D341Med (cell line): Measurements from ENCODE around the gene VAV2.

Experiments used
- DNase-seq: peaks from one replicate; pipeline ENCODE4 v3.0.0; 2012; ENCODE audit warnings: low spot score

VAV2 gene

GRCh38 chr9:133980864-133981588 lies 11.1 kb downstream of the VAV2 start:
- DNase-seq: no peak

DNA sequence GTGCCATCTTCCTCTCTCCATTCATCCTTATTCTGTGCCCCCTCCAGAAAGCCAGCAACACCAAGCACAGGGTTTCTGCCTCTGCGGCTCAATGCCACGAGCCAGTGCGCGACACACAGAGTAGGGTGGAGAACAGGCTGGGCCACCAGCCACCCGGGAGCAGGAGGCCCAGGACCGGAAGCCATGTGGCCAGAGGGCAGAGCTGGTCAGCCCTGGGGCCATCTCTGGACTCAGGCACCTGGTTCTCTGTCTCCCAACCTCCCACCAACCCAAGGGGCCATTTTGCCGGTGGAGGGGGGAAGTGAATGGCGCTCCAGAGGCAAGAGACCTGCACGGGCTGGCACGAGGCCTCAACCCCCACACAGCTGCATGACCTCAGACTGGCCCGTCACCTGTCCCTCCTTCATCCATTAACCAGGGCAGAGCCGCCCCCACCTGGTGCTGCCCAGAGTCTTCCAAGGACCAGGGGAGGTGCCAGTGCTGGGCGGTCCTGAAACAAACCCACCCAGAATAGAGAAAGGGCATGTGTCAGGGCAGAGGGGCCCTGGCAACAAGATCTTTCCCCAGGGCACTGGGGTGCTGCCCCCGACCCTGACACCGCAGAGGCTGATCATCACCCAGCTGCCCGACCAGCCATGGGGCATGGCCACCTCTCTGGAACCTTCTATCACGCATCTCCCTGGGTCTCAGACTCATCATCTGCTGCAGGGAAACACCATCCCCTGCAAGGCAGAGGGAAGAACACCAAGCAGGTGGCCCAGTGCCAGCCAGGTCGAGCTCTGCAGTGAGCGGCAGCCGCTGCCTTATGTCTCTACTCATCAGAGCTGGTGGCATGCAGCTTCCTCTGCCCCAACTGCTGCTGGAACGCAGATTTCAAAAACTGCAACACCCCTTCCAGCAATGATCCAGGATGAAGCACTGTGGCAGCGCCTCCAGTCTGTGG lies 11.9 kb downstream of the VAV2 start:
- no peak for DNase-seq

DNA sequence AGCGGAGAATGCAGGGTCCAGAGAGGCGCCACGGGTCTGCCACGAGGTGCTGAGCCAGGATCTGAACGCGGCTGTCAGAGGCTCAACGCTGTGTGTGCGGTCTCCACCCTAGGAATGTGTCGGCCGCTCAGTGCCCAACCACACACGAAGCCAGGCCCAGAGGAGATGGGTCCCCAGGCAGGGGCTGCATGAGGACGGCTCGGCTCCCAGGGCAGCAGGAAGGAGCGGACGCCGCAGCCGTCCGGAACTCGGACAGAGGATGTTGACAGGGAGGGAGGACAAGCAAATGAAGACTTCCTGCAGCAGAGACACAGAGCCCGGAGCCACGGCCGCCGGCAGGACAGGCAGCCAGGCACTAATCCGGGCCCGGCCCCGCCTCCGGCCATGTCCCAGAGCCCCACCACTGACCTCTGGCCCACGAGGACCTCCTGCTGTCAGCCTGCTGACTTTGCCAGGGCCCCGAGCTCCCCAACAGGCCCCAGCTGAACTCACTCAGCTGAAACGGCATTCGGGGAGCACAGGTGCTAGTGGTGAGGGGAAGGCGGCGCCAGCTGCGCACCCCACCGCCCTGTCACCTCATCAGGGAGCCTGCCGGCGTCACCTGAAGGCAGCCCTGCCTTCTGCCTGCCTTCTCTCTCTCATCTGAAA lies 12.7 kb downstream of the VAV2 start:
- DNase-seq: no peak

DNA sequence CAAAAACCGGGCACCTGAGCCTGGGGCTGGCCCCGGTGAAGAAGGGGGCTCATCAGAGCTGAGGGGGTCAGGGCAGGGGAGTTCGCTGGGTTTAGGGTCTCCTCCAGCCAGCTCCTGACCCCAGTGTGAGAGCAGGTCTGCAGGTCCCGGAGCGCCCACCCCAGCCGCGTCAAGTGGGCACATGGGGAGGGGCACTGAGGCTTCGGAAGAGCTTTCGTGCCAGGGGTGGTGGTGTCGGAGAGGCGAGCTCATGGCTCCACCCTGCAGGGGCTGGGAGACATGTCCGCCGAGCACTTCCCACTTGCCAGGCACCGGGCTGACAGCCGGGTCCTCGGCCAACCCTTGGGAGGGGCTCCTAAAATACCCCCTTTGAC lies 13.2 kb downstream of the VAV2 start:
- DNase-seq: no peak

DNA sequence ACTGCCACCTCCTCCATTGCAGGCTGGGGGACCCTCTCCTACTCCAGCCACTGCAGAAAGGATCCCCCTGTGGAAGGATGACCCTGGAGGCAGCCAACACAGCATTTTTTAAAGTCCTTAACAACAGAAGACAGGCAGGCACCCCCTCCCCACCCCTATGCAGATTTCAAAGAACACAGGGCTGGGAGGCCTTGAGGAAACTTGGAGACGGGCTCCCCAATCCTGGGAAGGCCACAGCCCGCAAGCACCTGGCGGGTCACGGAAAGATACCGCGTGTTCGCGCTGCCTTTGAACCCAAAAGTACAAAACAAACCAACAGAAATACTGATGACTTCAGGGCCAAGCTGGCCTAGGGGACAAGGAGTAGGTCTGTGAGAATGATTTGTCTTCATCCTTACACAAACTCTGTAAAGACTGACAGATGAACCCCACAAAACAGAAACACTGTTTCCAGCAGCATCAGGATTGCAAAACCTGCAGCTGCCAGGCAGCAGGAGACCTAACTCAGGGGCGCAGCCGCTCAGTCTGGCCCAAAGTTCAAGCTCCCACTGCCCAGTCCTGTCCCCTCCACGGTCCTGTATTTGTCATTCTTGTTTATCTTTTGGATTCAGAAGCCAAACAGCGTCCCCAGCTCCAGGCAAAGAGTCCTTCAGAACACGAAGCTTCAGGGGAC lies 13.8 kb downstream of the VAV2 start:
- DNase-seq: no peak

DNA sequence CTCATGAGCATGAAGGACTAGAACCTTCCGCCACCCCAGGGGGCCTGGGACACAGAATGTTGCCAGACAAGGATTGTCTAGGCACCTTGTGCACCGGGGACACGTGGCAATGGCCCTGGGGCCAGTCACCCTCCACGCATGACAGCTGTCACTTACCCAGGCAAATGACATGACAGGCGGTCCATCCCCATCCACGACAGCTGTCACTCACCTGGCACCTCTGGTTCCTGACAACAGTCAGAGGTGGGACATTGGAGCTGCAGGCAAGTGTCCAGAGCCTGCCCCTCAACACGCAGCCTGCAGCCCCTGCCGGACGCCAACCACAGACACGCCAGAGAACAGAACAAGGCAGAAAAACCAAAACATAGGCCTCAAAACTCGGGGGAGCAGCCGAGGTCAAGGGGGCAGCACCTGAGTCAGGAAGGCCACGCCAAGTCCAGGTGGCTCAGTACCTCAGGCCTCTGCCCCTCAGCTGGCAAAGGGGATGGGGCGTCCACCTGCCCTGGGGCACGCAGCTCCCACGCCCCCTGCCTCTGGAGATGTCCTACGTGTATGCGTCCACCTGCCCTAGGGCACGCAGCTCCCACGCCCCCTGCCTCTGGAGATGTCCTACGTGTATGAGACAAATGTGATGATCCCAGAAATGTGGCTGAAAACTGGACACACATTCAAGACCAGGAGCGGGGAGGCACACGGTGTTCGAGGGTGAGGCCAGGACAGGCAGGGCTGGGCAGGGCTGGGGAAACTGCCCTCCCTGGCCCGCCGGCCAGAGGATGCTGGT lies 14.5 kb downstream of the VAV2 start:
- DNase-seq: no peak

- no peak for DNase-seq
Observed at GRCh38 chr9:133976887-133977286, 15.2 kb downstream of the VAV2 start.

DNA sequence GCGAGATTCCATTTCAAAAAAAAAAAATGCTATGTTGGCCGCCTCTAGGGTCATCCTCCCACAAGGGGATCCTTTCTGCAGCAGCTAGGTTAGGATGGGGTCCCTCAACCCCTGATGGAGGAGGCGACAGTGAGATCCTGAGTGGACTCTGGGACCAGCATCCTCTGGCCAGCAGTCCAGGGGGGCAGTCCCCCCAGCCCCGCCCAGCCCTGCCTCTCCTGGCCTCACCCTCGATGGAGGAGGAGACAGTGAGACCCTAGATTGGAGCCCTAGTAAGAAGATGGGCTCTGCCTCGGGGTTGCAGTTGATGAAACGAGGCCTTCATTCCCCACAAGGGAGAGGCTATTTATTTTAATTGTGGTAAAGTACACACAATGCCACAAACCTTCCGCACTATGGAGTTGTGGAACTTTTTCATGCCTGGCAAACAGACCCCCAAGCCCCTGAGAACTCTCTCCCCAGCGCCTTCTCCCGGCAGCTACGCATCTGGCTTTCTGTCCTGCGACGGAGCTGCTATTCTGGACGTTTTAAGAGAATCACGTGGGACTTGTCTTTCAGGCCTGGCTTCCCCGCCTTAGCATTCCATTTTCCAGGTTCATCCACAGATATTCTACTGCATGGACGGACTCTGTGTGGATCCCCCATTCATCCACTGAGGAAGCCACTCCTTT lies 15.8 kb downstream of the VAV2 start:
- no peak for DNase-seq

GRCh38 chr9:133975511-133975910 lies 16.6 kb downstream of the VAV2 start:
- DNase-seq: no peak

DNA sequence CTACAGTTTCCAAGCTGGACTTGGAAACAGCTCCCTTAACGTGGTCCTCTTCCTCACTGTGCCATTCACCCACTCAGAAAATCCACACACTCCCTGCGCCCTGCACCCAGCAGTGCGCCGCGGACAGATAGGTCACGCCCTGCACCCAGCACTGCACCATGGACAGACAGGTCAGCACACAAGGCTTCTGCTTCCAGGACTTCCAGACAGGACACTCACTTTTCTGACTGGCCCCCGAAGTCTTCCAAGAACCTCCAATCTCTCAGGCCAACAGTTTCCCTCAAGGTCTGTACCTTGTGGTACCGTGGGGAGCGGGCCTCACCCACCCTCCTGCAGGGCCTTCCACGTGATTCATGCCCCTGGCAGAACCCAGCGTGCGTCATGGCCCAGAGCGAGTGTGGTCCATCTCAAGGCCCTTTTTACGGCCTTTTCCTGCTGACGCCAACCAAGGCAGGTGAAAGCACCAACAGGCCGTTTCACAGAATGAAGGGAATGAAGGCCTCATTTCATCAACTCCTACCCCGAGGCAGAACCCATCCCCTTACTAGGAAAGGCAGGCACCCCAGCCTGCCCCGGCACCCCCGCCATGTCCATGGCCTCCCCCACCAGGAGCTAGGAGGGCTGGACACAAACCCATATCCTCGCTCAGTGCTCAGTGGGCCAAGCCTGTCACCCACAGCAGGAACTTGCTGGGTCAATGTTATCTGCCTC lies 17.3 kb downstream of the VAV2 start:
- no peak for DNase-seq

- no peak for DNase-seq
Observed at GRCh38 chr9:133973791-133974630, 18.1 kb downstream of the VAV2 start.

GRCh38 chr9:133973111-133973790 lies 18.9 kb downstream of the VAV2 start:
- DNase-seq: no peak

- no peak for DNase-seq
Observed at GRCh38 chr9:133971981-133972941, 19.9 kb downstream of the VAV2 start.

DNA sequence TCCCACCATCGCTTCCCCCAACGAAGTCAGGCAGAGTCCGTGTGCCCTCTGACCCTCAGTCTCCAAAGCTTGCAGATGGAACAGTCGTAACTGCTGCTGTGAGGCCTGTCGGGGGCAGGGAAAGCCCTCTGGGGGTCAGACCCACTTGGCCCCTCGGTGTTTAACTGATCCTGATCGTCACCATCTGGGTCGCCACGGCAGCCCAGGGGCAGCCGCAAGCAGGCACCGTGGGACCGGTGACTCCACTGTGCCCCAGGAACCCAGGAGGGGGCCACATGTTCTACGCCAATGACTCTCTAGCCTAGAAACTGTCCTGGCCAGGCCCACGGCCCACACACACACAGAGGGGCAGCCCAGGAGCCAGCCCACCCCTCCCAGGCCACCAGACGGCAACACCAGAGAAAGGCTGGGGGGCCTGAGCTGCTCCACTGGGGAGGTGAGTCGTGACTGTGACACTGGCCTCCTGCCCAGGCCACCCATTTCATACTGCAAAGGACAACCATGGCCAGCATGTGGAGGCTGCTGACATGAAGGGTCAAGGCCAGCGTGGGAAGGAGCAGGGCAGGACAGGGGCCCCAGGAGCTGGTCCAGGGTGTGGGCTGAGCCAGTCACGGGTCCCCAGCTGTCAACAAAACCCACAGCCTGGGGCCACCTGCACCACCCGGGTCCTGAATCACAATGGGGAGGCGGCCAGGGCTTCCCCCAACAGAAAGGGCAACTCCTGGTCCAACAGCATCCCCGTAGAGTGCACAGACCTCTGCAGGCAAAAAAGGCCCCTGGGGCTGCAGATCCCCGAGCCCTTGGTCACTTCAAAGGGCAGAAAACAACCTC lies 20.8 kb downstream of the VAV2 start:
- DNase-seq: no peak

DNA sequence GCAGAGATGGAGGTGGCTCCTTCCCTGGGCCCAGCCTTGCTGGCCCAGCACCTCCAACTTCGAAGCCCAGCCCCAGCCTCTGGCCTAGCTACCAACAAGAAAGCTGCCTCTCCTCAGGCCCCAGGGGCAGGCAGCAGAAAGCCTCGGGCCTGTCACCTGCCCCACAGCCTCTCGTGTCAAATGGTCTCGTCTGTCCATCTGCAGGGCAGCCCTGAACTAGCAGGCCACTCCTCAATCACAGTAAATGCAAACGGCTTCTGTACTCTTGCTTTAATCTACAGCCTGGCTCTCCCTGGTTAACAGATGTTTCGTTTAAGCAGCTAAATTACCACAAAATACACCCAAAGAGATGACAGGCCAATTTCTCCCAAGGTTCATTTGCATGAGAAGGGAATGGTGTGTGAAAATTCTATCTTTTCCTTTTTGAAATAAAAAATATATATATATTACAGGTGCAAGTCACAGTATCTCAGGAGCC lies 21.5 kb downstream of the VAV2 start:
- no peak for DNase-seq
